Measurements from ENCODE around the gene INSYN2B.

DNA sequence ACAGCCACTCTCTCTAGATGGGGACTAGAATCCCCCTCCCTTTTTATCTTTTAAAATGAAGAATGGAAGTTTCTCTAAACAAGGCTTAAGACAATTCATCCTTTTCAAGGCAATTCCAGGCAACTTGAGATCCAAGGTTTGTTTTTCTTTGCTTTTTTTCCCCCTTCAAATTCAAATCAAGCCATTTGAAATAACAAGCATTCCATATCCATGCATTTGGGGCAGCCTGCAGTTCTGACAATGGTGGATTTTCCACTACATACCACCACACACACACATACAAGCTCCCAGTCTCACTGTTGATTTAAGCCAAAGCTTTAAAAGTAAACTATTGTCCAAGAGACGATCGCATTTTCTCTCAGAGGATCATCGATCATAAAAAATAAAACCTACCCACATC, 424 bp downstream of the INSYN2B start:
- TF ChIP-seq EZH2phosphoT487 (IDR thresholded peaks at IDR 0.05; ENCODE audit: insufficient read depth, low read depth) (no peak), EZH2 (IDR thresholded peaks at IDR 0.05; ENCODE audit: insufficient read depth, poor library complexity, severe bottlenecking) (no peak)

All from GM23248 (cell line).